ENCODE results near the gene PRR5L. TPM values are rescaled to one million over a fixed set of nuclear protein-coding genes. Genes with fewer than 3 reads are reported as not detected.

Gene PRR5L
- total RNA-seq, 3 donors from 2014 or later: 5.1 to 10.0 (median 8.5) TPM

DNA sequence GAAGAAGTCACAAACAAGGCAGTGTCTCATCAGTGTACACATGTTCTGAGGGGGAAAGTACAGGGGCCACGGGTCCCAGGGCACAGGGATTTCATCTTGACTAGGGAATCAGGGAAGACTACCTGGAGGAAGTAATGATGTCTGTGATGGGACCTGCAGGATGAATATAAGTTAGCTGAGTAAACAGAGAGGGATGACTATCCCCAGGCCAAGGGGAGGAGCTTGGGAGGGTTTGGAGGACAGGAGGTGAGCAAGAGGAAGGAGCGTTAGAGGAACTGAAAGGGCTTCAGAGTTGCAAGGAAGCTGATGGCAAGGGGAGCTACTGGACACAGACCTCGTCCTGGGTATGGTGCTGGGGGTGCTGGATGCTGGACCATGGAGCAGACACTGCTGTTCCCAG, 157.6 kb downstream of the PRR5L start:
- ATAC-seq (no peak), DNase-seq (no peak)
- Mint-ChIP-seq H3K9me3 (no peaks in the 10 kb centered on the region), H3K4me3 (no peak overlapping the region), H3K36me3 (ENCODE audit: insufficient read depth) (peaks cover 8% of the 10 kb centered on the region), H3K27me3 (ENCODE audit: low read depth) (no peaks in the 10 kb centered on the region), H3K4me1 (ENCODE audit: low read depth) (peaks cover 49% of the 10 kb centered on the region)

DNA sequence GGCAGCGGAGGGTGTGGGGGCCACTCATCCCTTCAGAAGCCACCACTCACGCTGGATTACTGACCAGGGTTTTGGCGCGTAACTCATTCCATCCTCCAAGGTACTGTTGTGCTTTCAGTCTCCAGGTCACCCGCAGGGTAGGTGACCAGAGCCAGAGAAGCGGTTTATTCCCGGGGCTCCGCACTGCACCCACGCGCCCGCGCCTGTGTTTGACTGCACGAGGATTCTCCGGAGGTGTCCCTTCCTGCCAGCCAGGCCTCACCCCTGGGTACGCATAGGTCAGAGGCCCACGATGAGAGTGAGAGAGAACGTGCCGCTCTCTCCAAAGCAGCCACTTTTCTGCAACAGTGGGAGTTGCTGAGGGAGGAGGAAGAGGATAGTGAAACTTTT, 158.5 kb downstream of the PRR5L start:
- H3K27me3 Mint-ChIP-seq (ENCODE audit: low read depth): no peaks in the 10 kb centered on the region
- DNase-seq: no peak
- no peaks in the 10 kb centered on the region for H3K9me3 Mint-ChIP-seq
- peaks cover 8% of the 10 kb centered on the region for H3K36me3 Mint-ChIP-seq (ENCODE audit: insufficient read depth)
- peaks cover 44% of the 10 kb centered on the region for H3K4me1 Mint-ChIP-seq (ENCODE audit: low read depth)
- ATAC-seq: no peak
- no peak overlapping the region for H3K4me3 Mint-ChIP-seq

DNA sequence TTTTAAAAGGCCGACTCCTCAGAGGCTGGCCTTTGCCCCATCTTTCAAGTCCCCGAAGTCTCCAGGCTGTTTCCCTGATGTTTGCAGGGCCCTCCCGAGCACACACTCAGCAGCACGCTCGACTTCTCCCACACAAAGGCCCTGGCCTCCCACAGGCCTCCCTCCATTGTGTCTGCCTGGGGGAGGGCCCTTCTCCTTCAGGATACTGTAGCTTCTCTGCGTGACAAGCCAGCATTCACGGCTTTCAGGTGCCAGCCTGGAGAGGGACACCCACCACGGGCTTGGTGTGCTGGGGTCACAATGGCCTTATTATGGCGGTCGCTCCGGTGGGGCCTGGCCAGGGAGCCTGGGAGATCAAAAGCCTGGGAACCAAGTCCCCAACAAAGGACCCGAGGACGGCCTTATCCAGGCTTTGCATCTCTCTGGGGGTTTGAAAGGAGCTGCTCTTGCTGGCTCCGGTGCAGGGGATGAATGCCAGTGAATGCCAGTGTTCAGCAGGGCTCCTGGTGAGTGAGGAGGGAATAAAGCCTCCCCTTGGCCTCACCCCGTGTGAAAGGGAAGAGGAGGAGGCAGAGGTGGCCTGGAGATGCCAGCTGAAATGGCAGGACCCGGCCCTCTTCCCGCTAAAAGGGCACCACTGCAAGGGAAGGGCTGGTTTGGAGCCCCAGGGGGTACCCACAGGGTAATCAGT, 159.0 kb downstream of the PRR5L start:
- Mint-ChIP-seq H3K9me3 (no peaks in the 10 kb centered on the region), H3K4me1 (ENCODE audit: low read depth) (peaks cover 39% of the 10 kb centered on the region), H3K27me3 (ENCODE audit: low read depth) (no peaks in the 10 kb centered on the region), H3K36me3 (ENCODE audit: insufficient read depth) (peaks cover 4% of the 10 kb centered on the region), H3K4me3 (no peak overlapping the region)
- DNase-seq (no peak), ATAC-seq (no peak)

DNA sequence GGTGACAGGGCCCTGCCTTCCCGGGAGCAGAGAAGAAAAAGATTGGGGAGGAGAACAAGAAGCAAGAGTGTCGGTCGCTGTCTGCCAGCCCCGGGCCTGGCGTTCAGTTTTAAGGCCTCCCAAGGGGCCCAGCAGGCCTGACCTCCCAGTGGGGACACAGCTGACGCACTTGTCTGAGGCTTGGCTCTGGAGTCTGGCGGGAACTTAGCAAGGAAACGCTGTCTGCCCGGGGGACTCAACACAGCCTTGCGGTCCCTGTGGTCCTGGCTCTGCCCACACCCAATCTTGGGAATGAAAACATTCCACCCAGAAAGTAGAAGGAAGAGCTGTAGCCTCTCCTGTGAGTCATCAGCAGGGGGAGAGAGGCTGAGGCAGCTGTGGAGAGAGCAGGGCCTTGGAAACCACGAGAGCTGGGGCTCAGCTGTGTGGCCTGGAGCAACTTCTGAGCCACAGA, 159.6 kb downstream of the PRR5L start:
- ATAC-seq (no peak), DNase-seq (no peak)
- H3K36me3 Mint-ChIP-seq (ENCODE audit: insufficient read depth): peaks cover 2% of the 10 kb centered on the region
- peaks cover 36% of the 10 kb centered on the region for H3K4me1 Mint-ChIP-seq (ENCODE audit: low read depth)
- H3K4me3 Mint-ChIP-seq: no peak overlapping the region
- no peaks in the 10 kb centered on the region for H3K9me3 Mint-ChIP-seq
- no peaks in the 10 kb centered on the region for H3K27me3 Mint-ChIP-seq (ENCODE audit: low read depth)

DNA sequence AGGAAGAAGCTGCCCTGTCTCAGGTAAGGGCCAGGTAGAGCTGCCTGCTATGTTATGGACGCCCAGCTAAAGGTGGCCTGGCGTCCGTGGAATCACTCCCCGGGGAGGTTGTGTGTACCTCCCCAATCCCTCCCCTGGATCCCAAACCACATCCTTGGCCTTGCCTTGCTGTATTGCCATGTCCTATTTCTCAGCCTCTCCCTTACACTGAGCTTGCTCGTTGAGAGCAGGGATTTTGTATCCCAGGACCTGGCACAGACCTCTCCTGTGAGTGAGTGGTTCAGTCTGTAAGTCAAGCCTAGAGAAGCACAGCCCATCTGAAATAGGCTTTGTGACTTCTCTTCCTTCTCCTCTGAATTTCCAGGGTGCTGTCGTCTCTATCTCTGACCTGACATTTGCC, 160.1 kb downstream of the PRR5L start:
- Mint-ChIP-seq H3K27me3 (ENCODE audit: low read depth) (no peaks in the 10 kb centered on the region), H3K4me1 (ENCODE audit: low read depth) (peaks cover 31% of the 10 kb centered on the region), H3K36me3 (ENCODE audit: insufficient read depth) (no peaks in the 10 kb centered on the region), H3K4me3 (no peak overlapping the region), H3K9me3 (no peaks in the 10 kb centered on the region)
- ATAC-seq (no peak), DNase-seq (no peak)

DNA sequence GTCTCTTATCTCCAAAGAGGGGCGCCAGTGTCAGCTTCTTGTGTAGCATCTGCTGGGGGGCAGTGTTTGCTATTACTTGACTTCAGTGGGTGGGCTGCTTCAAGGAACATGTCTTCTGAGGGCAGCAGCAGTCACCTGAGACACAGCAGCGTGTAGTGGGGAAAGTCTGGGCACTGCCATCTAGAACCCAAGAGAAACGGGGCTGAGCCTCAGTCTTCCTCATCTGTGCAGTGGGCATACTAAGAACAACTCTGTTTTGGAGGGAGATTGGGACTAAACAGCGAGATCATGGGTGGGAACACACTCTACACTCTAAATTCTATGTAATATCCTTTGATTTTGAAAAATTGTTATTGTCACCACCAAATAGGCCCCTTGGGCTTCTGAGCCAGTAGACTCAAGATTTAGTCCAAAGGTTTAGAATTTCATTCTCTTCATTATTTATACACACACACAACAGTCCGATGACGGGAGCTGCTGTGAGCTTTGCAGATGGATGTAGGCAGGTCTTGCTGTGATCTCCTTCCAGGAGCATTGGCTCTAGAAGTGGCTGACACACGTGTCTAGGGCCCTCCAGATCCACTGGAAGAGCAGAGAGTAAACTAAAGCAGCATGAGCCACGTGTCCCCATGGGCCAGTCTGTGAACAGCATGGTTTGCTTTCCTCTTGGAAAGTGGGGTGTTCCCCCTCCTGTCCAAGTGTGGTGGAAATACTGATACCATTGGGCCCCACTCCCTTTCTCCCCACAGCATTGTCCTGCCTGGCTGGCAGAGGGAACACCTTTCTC, 162.2 kb downstream of the PRR5L start:
- ATAC-seq: no peak
- no peaks in the 10 kb centered on the region for H3K36me3 Mint-ChIP-seq (ENCODE audit: insufficient read depth)
- no peaks in the 10 kb centered on the region for H3K9me3 Mint-ChIP-seq
- H3K4me3 Mint-ChIP-seq: no peak overlapping the region
- no peak for DNase-seq
- H3K4me1 Mint-ChIP-seq (ENCODE audit: low read depth): peaks cover 11% of the 10 kb centered on the region
- H3K27me3 Mint-ChIP-seq (ENCODE audit: low read depth): no peaks in the 10 kb centered on the region

DNA sequence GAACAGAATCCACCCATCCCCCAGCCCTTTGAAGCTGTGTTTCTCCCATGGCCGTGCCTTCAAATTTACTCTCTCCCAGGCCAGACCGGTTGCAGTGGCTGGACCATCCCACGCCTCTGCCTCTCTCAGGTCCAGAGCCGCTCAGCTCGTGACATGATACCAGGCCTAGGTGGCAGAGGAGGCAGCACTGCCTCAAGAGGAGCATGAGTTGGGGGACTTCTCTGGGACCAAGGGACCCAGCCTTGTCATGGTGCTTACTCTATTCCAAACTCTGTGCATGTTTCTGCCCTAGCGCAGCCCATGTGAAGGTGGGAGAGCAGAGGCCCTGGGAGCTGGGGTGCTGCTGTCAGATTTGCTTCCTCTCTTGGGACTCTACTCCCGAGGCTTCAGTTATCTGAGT, 163.0 kb downstream of the PRR5L start:
- no peak for DNase-seq
- no peaks in the 10 kb centered on the region for H3K36me3 Mint-ChIP-seq (ENCODE audit: insufficient read depth)
- ATAC-seq: no peak
- peaks cover 5% of the 10 kb centered on the region for H3K4me1 Mint-ChIP-seq (ENCODE audit: low read depth)
- no peaks in the 10 kb centered on the region for H3K27me3 Mint-ChIP-seq (ENCODE audit: low read depth)
- no peak overlapping the region for H3K4me3 Mint-ChIP-seq
- H3K9me3 Mint-ChIP-seq: no peaks in the 10 kb centered on the region

DNA sequence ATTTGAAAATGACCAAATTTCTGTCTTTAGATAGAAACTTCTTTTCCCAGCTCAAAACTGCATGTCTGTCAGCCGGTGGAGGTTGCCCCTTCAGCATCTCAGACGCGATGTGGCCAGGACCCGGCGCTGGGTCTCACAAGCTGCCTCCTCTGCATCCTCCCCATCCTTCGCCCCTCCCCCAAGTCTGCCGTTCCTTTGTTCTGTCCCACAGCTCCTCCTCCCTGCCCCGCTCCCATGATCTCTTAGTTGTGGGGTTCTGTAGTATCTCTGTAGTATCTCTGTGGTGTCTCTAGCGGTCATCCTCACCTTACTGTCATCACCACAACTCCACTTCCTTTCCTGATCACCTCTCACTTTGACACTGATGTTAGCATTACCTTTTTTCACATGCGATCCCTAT, 164.1 kb downstream of the PRR5L start:
- Mint-ChIP-seq H3K9me3 (no peaks in the 10 kb centered on the region), H3K27me3 (ENCODE audit: low read depth) (no peaks in the 10 kb centered on the region), H3K4me1 (ENCODE audit: low read depth) (peaks cover 8% of the 10 kb centered on the region), H3K36me3 (ENCODE audit: insufficient read depth) (no peaks in the 10 kb centered on the region), H3K4me3 (no peak overlapping the region)
- ATAC-seq: no peak
- DNase-seq: no peak

DNA sequence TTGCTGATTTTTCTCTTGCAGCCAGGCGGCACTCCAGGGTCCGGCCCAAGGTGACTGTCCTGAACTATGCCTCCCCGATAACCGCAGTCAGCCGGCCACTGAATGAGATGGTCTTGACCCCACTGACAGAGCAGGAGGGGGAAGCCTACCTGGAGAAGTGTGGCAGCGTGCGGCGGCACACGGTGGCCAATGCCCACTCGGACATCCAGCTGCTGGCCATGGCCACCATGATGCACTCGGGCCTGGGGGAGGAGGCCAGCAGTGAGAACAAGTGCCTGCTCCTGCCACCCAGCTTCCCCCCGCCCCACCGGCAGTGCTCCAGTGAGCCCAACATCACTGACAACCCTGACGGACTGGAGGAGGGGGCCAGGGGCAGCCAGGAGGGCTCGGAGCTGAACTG, 166.2 kb downstream of the PRR5L start:
- peaks cover 3% of the 10 kb centered on the region for H3K36me3 Mint-ChIP-seq (ENCODE audit: insufficient read depth)
- peaks cover 8% of the 10 kb centered on the region for H3K4me1 Mint-ChIP-seq (ENCODE audit: low read depth)
- no peaks in the 10 kb centered on the region for H3K27me3 Mint-ChIP-seq (ENCODE audit: low read depth)
- no peak for ATAC-seq
- no peak overlapping the region for H3K4me3 Mint-ChIP-seq
- H3K9me3 Mint-ChIP-seq: no peaks in the 10 kb centered on the region
- no peak for DNase-seq

DNA sequence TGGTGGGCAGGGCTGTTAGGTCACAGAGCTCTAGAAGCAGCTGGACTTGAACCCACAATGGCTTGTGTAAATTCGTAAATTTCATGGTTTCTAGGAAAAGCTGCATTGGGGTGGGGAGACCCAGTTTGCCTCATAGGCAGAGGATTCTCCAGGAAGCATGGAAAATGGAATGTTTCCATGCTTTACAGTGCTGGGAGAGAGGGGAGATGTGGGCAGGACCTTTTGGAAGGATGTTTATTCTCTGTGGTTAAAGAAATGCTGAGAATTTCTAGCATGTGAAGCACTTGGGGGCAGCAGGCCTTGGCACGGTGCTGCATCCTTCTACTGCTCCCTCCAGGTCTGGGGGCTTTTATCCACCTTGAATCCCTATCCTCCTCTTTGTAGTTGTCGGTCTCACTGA, 167.7 kb downstream of the PRR5L start:
- H3K4me1 Mint-ChIP-seq (ENCODE audit: low read depth): peaks cover 6% of the 10 kb centered on the region

DNA sequence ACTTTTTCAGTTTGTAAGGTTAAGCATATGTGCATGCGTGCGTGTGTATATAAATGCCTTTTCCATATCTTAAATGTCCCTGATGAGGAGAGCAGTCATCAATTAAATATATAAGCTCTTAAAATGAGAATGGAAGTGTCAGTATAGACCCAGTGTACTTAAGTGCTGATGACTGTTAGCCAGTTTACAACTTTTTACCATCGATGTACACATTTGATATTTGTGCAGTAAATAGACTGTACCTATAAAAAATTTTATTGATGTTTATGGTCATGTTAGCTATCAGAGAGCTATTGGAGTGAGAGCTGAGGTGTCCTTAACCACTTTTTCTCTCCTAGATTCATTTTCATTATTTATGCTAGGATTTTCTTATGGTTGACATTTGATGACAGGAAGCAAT, 168.6 kb downstream of the PRR5L start:
- Mint-ChIP-seq H3K36me3 (ENCODE audit: insufficient read depth) (peaks cover 3% of the 10 kb centered on the region), H3K9me3 (no peaks in the 10 kb centered on the region), H3K27me3 (ENCODE audit: low read depth) (no peaks in the 10 kb centered on the region), H3K4me1 (ENCODE audit: low read depth) (peaks cover 6% of the 10 kb centered on the region), H3K4me3 (no peak overlapping the region)
- no peak for DNase-seq
- no peak for ATAC-seq

More for the DNA sequence above, 167.7 kb downstream of the PRR5L start:
- DNase-seq (no peak), ATAC-seq (no peak)
- Mint-ChIP-seq H3K9me3 (no peaks in the 10 kb centered on the region), H3K27me3 (ENCODE audit: low read depth) (no peaks in the 10 kb centered on the region), H3K36me3 (ENCODE audit: insufficient read depth) (peaks cover 3% of the 10 kb centered on the region), H3K4me3 (no peak overlapping the region)

DNA sequence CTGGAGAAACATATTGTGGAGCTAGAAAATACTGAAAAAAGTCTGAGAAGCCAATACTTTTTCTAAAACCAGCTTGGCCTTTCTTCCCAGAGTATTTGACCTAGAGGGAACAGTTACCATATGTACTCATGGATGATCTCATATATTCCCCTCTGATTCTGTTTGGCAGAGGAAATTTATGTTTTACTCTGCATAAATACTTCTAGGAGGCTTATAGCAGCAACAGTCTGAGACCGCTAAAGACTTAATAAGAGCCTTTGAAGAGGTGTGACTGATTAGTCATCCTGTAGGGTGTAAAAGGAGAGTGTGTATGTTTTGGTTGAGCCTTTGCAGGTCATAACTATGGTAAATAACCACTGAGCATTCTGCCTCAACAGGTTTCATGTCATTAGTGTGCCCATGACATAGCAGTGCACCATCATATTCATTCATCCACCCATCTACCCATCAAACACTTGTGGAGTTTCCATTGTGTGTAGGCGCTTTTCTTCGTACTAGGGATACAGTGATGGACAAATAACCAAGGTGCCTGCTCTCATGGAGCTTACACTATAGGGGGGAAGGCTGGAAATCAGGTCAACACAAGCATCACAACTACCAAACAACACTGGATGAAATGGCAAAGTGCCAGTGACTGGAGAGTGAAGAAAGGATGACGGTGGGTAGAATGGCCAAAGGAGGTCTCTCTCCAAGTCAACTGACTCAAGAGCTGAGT, 169.5 kb downstream of the PRR5L start:
- Mint-ChIP-seq H3K36me3 (ENCODE audit: insufficient read depth) (peaks cover 3% of the 10 kb centered on the region), H3K4me1 (ENCODE audit: low read depth) (peaks cover 3% of the 10 kb centered on the region), H3K9me3 (no peaks in the 10 kb centered on the region), H3K4me3 (no peak overlapping the region), H3K27me3 (ENCODE audit: low read depth) (no peaks in the 10 kb centered on the region)
- peak in 1 of 2 donors; percentile 58 for ATAC-seq
- DNase-seq: no peak

DNA sequence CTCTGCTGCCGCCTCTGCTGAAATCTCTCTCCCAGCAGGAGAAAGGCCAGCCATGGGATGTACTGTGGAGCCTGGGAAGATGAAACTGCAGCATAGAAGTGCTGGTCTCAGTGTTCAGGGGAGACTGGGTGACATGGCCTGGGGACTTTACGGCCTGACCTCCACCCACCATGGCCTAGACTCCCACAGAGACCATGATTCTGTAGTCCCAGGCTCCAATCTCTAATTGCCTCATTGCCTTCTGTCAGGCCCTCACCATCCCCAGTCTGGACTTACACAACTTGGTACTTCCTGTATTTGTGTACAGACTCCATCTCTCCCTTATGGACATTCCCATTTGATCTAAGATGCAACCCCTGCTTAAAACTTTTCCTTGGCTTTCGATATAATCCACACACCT, 170.9 kb downstream of the PRR5L start:
- Mint-ChIP-seq H3K36me3 (ENCODE audit: insufficient read depth) (peaks cover 3% of the 10 kb centered on the region), H3K4me3 (no peak overlapping the region), H3K4me1 (ENCODE audit: low read depth) (peaks cover 3% of the 10 kb centered on the region), H3K9me3 (no peaks in the 10 kb centered on the region), H3K27me3 (ENCODE audit: low read depth) (no peaks in the 10 kb centered on the region)
- DNase-seq (no peak), ATAC-seq (no peak)

DNA sequence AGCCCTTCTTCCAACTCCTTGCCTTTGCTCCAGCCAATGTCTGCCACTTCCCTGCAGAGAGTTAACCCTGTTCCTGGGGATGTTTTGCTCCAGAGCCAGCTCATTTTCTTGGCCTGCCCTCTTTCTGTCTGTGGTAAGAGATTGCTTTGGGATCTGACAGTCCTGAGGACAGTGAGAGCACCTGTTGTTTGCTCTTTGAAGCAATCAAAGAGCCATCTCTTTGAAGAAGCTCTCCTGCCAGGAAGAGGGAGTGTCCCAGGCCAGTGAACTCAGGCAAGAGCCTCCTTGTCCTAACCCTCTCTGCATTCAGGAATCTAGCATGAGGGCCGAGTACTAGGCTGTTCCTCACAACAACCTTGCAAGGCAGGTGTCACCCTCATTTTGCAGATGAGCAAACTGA, 171.8 kb downstream of the PRR5L start:
- Mint-ChIP-seq H3K36me3 (ENCODE audit: insufficient read depth) (peaks cover 3% of the 10 kb centered on the region), H3K9me3 (no peaks in the 10 kb centered on the region), H3K4me1 (ENCODE audit: low read depth) (peaks cover 3% of the 10 kb centered on the region), H3K27me3 (ENCODE audit: low read depth) (no peaks in the 10 kb centered on the region), H3K4me3 (no peak overlapping the region)
- DNase-seq (no peak), ATAC-seq (no peak)
